ENCODE measurements around the gene ATP5IF1. TPM values are rescaled to one million over a fixed set of nuclear protein-coding genes. Genes with fewer than 3 reads are reported as not detected.

The ATP5IF1 gene
- 100 to 1,000 TPM; 289 to 338 (median 322) TPM for polyA plus RNA-seq (ENCODE audit: insufficient read length in 4 of 4)

- DNase-seq (ENCODE audit: low read depth in 4 of 4, low spot score in 2 of 4): peak; percentile 88 to 97 (median 92)
Measured at GRCh38 chr1:28235755-28236655, at the start of gene ATP5IF1. Gene ATP5IF1 (plus strand): TSS chr1:28236124. CDS start chr1:28236184, 60 bp downstream.

GRCh38 chr1:28190337-28190979, 45.5 kb upstream of the ATP5IF1 start:
- no peak for DNase-seq (ENCODE audit: low read depth in 4 of 4, low spot score in 2 of 4)

GRCh38 chr1:28190996-28191645, 44.8 kb upstream of the ATP5IF1 start:
- no peak for DNase-seq (ENCODE audit: low read depth in 4 of 4, low spot score in 2 of 4)

GRCh38 chr1:28193701-28194161, 42.2 kb upstream of the ATP5IF1 start:
- DNase-seq (ENCODE audit: low read depth in 4 of 4, low spot score in 2 of 4): no peak

GRCh38 chr1:28194326-28195035, 41.4 kb upstream of the ATP5IF1 start:
- DNase-seq (ENCODE audit: low read depth in 4 of 4, low spot score in 2 of 4): no peak

GRCh38 chr1:28195780-28196179, 40.1 kb upstream of the ATP5IF1 start:
- DNase-seq (ENCODE audit: low read depth in 4 of 4, low spot score in 2 of 4): no peak

GRCh38 chr1:28196330-28196729, 39.6 kb upstream of the ATP5IF1 start:
- no peak for DNase-seq (ENCODE audit: low read depth in 4 of 4, low spot score in 2 of 4)

- no peak for DNase-seq (ENCODE audit: low read depth in 4 of 4, low spot score in 2 of 4)
Measured at GRCh38 chr1:28197682-28198415, 38.1 kb upstream of the ATP5IF1 start.

GRCh38 chr1:28199328-28200233, 36.3 kb upstream of the ATP5IF1 start:
- no peak for DNase-seq (ENCODE audit: low read depth in 4 of 4, low spot score in 2 of 4)

GRCh38 chr1:28200234-28200873, 35.6 kb upstream of the ATP5IF1 start:
- DNase-seq (ENCODE audit: low read depth in 4 of 4, low spot score in 2 of 4): no peak

GRCh38 chr1:28205243-28205642, 30.7 kb upstream of the ATP5IF1 start:
- no peak for DNase-seq (ENCODE audit: low read depth in 4 of 4, low spot score in 2 of 4)

GRCh38 chr1:28208818-28209441, 27.0 kb upstream of the ATP5IF1 start:
- DNase-seq (ENCODE audit: low read depth in 4 of 4, low spot score in 2 of 4): peak in 1 of 4 donors; percentile 33

- DNase-seq (ENCODE audit: low read depth in 4 of 4, low spot score in 2 of 4): no peak
Measured at GRCh38 chr1:28209700-28210099, 26.2 kb upstream of the ATP5IF1 start.

- DNase-seq (ENCODE audit: low read depth in 4 of 4, low spot score in 2 of 4): no peak
Measured at GRCh38 chr1:28213315-28213714, 22.6 kb upstream of the ATP5IF1 start.

- no peak for DNase-seq (ENCODE audit: low read depth in 4 of 4, low spot score in 2 of 4)
Measured at GRCh38 chr1:28229089-28229488, 6.8 kb upstream of the ATP5IF1 start.

- no peak for DNase-seq (ENCODE audit: low read depth in 4 of 4, low spot score in 2 of 4)
Measured at GRCh38 chr1:28229996-28230395, 5.9 kb upstream of the ATP5IF1 start.

- peak in 2 of 4 donors; percentile 77 to 90 for DNase-seq (ENCODE audit: low read depth in 4 of 4, low spot score in 2 of 4)
Measured at GRCh38 chr1:28232558-28233263, 3.2 kb upstream of the ATP5IF1 start, which contains the start of gene DNAJC8. Gene DNAJC8 (minus strand): TSS chr1:28233029. CDS start chr1:28232998, 31 bp downstream.

Data from left renal cortex interstitium (tissue), 4 donors.